CD4-positive, alpha-beta T cell treated with Interleukin-4 for 4 hours (primary cell): ENCODE measurements around the gene MAPK7.
"Not testable (repeated sequence)": the region's sequence is repeated elsewhere in the genome, so short reads cannot be mapped to it uniquely, and the experiment has no call there.

ENCODE experiments used
- DNase-seq: peaks from one replicate; pipeline ENCODE4 v3.0.0-alpha.2; 2020

The MAPK7 gene

GRCh38 chr17:19343671-19344151 is 34.6 kb upstream of the MAPK7 start:
- DNase-seq = no peak

GRCh38 chr17:19344311-19345066 is 33.8 kb upstream of the MAPK7 start:
- DNase-seq = no peak

GRCh38 chr17:19345067-19345460 is 33.2 kb upstream of the MAPK7 start:
- DNase-seq = no peak

- no peak for DNase-seq
Measured at GRCh38 chr17:19345486-19346350, 32.6 kb upstream of the MAPK7 start.

- DNase-seq = no peak
Measured at GRCh38 chr17:19346351-19347255, 31.7 kb upstream of the MAPK7 start.

GRCh38 chr17:19347323-19348080 is 30.8 kb upstream of the MAPK7 start:
- no peak for DNase-seq

GRCh38 chr17:19348081-19348650 is 30.1 kb upstream of the MAPK7 start:
- DNase-seq = no peak

- no peak for DNase-seq
Measured at GRCh38 chr17:19348806-19349205, 29.5 kb upstream of the MAPK7 start.

- not testable (repeated sequence) for DNase-seq
Measured at GRCh38 chr17:19353401-19353800, 24.9 kb upstream of the MAPK7 start.

- DNase-seq = no peak
Measured at GRCh38 chr17:19354748-19355147, 23.6 kb upstream of the MAPK7 start.

- no peak for DNase-seq
Measured at GRCh38 chr17:19357351-19357750, 20.9 kb upstream of the MAPK7 start.

GRCh38 chr17:19357761-19358160 is 20.5 kb upstream of the MAPK7 start:
- DNase-seq = no peak

- no peak for DNase-seq
Measured at GRCh38 chr17:19359151-19359550, 19.1 kb upstream of the MAPK7 start.

- no peak for DNase-seq
Measured at GRCh38 chr17:19359856-19360255, 18.4 kb upstream of the MAPK7 start.

- no peak for DNase-seq
Measured at GRCh38 chr17:19360772-19361171, 17.5 kb upstream of the MAPK7 start.

GRCh38 chr17:19361326-19361725 is 17.0 kb upstream of the MAPK7 start:
- no peak for DNase-seq

- DNase-seq = no peak
Measured at GRCh38 chr17:19361944-19362276, 16.4 kb upstream of the MAPK7 start.

- peak; percentile 92 for DNase-seq
Measured at GRCh38 chr17:19362277-19363113, 15.8 kb upstream of the MAPK7 start, which contains the start of gene B9D1. TSS of gene B9D1 (minus strand) at chr17:19362723. CDS start at chr17:19362569, 154 bp downstream.

GRCh38 chr17:19363114-19363438 is 15.2 kb upstream of the MAPK7 start:
- no peak for DNase-seq

GRCh38 chr17:19363460-19364035 is 14.8 kb upstream of the MAPK7 start:
- no peak for DNase-seq
